Right cardiac atrium (tissue), 5 donors: ENCODE measurements around the gene SSBP2. TPM values are rescaled to one million over a fixed set of nuclear protein-coding genes. Genes with fewer than 3 reads are reported as not detected.

Source experiments
- ATAC-seq, 2 donors: fragments of 200-7000 bp; cut with Tn5 transposase; one replicate each; pipeline versions ENCODE4 v1.8.0 to v1.9.1; 2020; ENCODE audit warnings: moderate library complexity in 2 of 2, mild to moderate bottlenecking in 1 of 2
- DNase-seq, 3 donors: peaks; one replicate each; pipeline ENCODE4 v3.0.0-alpha.2; 2020
- H3K27ac ChIP-seq: one replicate; pipeline ENCODE4 v1.5.1; 2013; ENCODE audit warnings: mild to moderate bottlenecking, low read length, control low read depth, moderate library complexity
- H3K27me3 ChIP-seq: one replicate; pipeline ENCODE4 v1.6.1; 2013; ENCODE audit not compliant: control insufficient read depth, insufficient read depth
- H3K4me1 ChIP-seq: one replicate; pipeline ENCODE4 v1.6.1; 2013; ENCODE audit warnings: low read length; ENCODE audit not compliant: control insufficient read depth, insufficient read depth
- H3K4me3 ChIP-seq: one replicate; pipeline ENCODE4 v1.5.1; 2013; ENCODE audit warnings: low read length, control low read depth
- H3K9me3 ChIP-seq: one replicate; pipeline ENCODE4 v1.6.1; 2013; ENCODE audit warnings: low read length; ENCODE audit not compliant: control insufficient read depth
- WGBS: extraction: QIAGEN DNeasy Blood & Tissue Kit; methylation state at CpG from one replicate; pipeline ENCODE4 v1.1.7; 2013; 5-methylcytosine and 5-hydroxymethylcytosine counted together
- intact Hi-C, 4 donors: fragments of 100-400 bp; cut with DNase I; formaldehyde crosslinking; loops; one replicate each; pipeline versions ENCODE4 v1.11.0 to v1.14.0; 2022 to 2023
- polyA plus RNA-seq: library from polyadenylated mRNA; stranded (reverse); fragments of 200-250 nt; gene quantifications from one replicate; pipeline ENCODE4 v1.2.3, GENCODE V29; 2013
- total RNA-seq, 4 donors: library from RNA; stranded (reverse); fragmentation: NEBNext Ultra II Directional; extraction: Animal tissue kit (Norgen Biotek cat#: 25700); gene quantifications; one replicate each; pipeline ENCODE4 v1.2.1, GENCODE V29; 2021
- donor health status: healthy with polysubstance abuse.
- donor health status: DM: no; HTN: yes; CAD: no.
- donor health status: DM: no; HTN: no; CAD: no.
- donor health status: DM: no; HTN: yes; CAD: no; lungs with severe emphysema.
- donor health status: DM: yes; HTN: yes; CAD: no.

Gene SSBP2
- total and polyA plus RNA-seq, 5 donors, result 31.9 to 57.8 (median 51.5) TPM

GRCh38 chr5:81767938-81768337 lies 17.0 kb upstream of the SSBP2 start:
- intact Hi-C loops, result no loop called here
- DNase-seq, result no peak
- WGBS, result 90% methylated on average over 2 of the region's 2 CpGs
- ATAC-seq, result no peak
- Histone ChIP-seq H3K4me1 (no peaks in the 10 kb centered on the region), H3K9me3 (no peaks in the 10 kb centered on the region), H3K27ac (no peak overlapping the region), H3K27me3 (no peaks in the 10 kb centered on the region), H3K4me3 (no peak overlapping the region)

GRCh38 chr5:81767097-81767496 lies 16.2 kb upstream of the SSBP2 start:
- Histone ChIP-seq H3K4me3 (no peak overlapping the region), H3K4me1 (no peaks in the 10 kb centered on the region), H3K9me3 (no peaks in the 10 kb centered on the region), H3K27ac (no peak overlapping the region), H3K27me3 (no peaks in the 10 kb centered on the region)
- no peak for ATAC-seq
- intact Hi-C loops, result no loop called here
- WGBS, result 82% methylated on average over 8 of the region's 8 CpGs
- no peak for DNase-seq

GRCh38 chr5:81766611-81767010 lies 15.7 kb upstream of the SSBP2 start:
- intact Hi-C loops, result no loop called here
- WGBS, result 83% methylated on average over 7 of the region's 7 CpGs
- H3K4me1 ChIP-seq, result no peaks in the 10 kb centered on the region
- ATAC-seq (no peak), DNase-seq (no peak)
- no peak overlapping the region for H3K4me3 ChIP-seq
- H3K9me3 ChIP-seq, result no peaks in the 10 kb centered on the region
- no peak overlapping the region for H3K27ac ChIP-seq
- no peaks in the 10 kb centered on the region for H3K27me3 ChIP-seq

- no peak overlapping the region for H3K27ac ChIP-seq
- H3K4me1 ChIP-seq, result no peaks in the 10 kb centered on the region
- H3K27me3 ChIP-seq, result no peaks in the 10 kb centered on the region
- H3K4me3 ChIP-seq, result no peak overlapping the region
- WGBS, result 93% methylated on average over 4 of the region's 4 CpGs
- no peak for DNase-seq
- no peaks in the 10 kb centered on the region for H3K9me3 ChIP-seq
- ATAC-seq, result no peak
- intact Hi-C loops, result no loop called here
These were observed 12.5 kb upstream of the SSBP2 start for GRCh38 chr5:81763294-81763928.

GRCh38 chr5:81762853-81763252 lies 12.0 kb upstream of the SSBP2 start:
- Histone ChIP-seq H3K27me3 (no peaks in the 10 kb centered on the region), H3K4me3 (no peak overlapping the region), H3K9me3 (no peaks in the 10 kb centered on the region), H3K4me1 (no peaks in the 10 kb centered on the region), H3K27ac (no peak overlapping the region)
- no peak for ATAC-seq
- no peak for DNase-seq
- intact Hi-C loops, result no loop called here
- 95% methylated on average over 4 of the region's 4 CpGs for WGBS

- Histone ChIP-seq H3K9me3 (no peaks in the 10 kb centered on the region), H3K27ac (no peak overlapping the region), H3K4me3 (no peak overlapping the region), H3K4me1 (no peaks in the 10 kb centered on the region), H3K27me3 (no peaks in the 10 kb centered on the region)
- WGBS, result 91% methylated on average over 3 of the region's 3 CpGs
- intact Hi-C loops, result no loop called here
- DNase-seq (no peak), ATAC-seq (no peak)
These were observed 11.5 kb upstream of the SSBP2 start for GRCh38 chr5:81762401-81762800.

- ATAC-seq, result no peak
These were observed 11.1 kb upstream of the SSBP2 start for GRCh38 chr5:81761970-81762369.

GRCh38 chr5:81761270-81761669 lies 10.4 kb upstream of the SSBP2 start:
- H3K27ac ChIP-seq, result no peak overlapping the region
- WGBS, result 58% methylated on average over 2 of the region's 2 CpGs

More at GRCh38 chr5:81761970-81762369, 11.1 kb upstream of the SSBP2 start:
- H3K27ac ChIP-seq, result no peak overlapping the region
- intact Hi-C loops, result no loop called here
- H3K4me3 ChIP-seq, result no peak overlapping the region
- DNase-seq, result no peak
- no peaks in the 10 kb centered on the region for H3K27me3 ChIP-seq
- WGBS, result 92% methylated on average over 1 of the region's 1 CpG
- no peaks in the 10 kb centered on the region for H3K4me1 ChIP-seq
- H3K9me3 ChIP-seq, result no peaks in the 10 kb centered on the region

GRCh38 chr5:81760521-81760920 lies 9.6 kb upstream of the SSBP2 start:
- intact Hi-C loops, result no loop called here
- Histone ChIP-seq H3K27me3 (no peaks in the 10 kb centered on the region), H3K4me3 (no peak overlapping the region), H3K27ac (no peak overlapping the region), H3K9me3 (no peaks in the 10 kb centered on the region), H3K4me1 (no peaks in the 10 kb centered on the region)
- ATAC-seq (no peak), DNase-seq (no peak)
- WGBS, result 72% methylated on average over 4 of the region's 4 CpGs

More at GRCh38 chr5:81761270-81761669, 10.4 kb upstream of the SSBP2 start:
- Histone ChIP-seq H3K4me3 (no peak overlapping the region), H3K27me3 (no peaks in the 10 kb centered on the region), H3K9me3 (no peaks in the 10 kb centered on the region), H3K4me1 (no peaks in the 10 kb centered on the region)
- DNase-seq (no peak), ATAC-seq (no peak)
- intact Hi-C loops, result no loop called here

GRCh38 chr5:81759632-81760005 lies 8.7 kb upstream of the SSBP2 start:
- Histone ChIP-seq H3K9me3 (no peaks in the 10 kb centered on the region), H3K4me1 (peaks cover 2% of the 10 kb centered on the region), H3K4me3 (no peak overlapping the region), H3K27me3 (no peaks in the 10 kb centered on the region), H3K27ac (no peak overlapping the region)
- intact Hi-C loops, result loop anchor here in 1 of 4 donors (10.0 kb wide), 1 partner anchor 405 kb away; no protein-coding TSS in a partner anchor
- DNase-seq (peak in 1 of 3 donors; percentile 41), ATAC-seq (peak in 1 of 2 donors; percentile 27)
- WGBS, result 45% methylated on average over 6 of the region's 6 CpGs

- intact Hi-C loops, result loop anchor here in 1 of 4 donors (10.0 kb wide), 1 partner anchor 407 kb away; no protein-coding TSS in a partner anchor
- ATAC-seq, result no peak
- H3K9me3 ChIP-seq, result no peaks in the 10 kb centered on the region
- H3K27me3 ChIP-seq, result no peaks in the 10 kb centered on the region
- H3K27ac ChIP-seq, result no peak overlapping the region
- H3K4me1 ChIP-seq, result peaks cover 2% of the 10 kb centered on the region
- whole genome bisulfite sequencing, result 86% methylated on average over 1 of the region's 1 CpG
- no peak overlapping the region for H3K4me3 ChIP-seq
- DNase-seq, result no peak
These were observed 6.5 kb upstream of the SSBP2 start for GRCh38 chr5:81757404-81757803.

- peaks cover 2% of the 10 kb centered on the region for H3K4me1 ChIP-seq
- no peak overlapping the region for H3K27ac ChIP-seq
- DNase-seq (no peak), ATAC-seq (no peak)
- no peaks in the 10 kb centered on the region for H3K27me3 ChIP-seq
- H3K9me3 ChIP-seq, result no peaks in the 10 kb centered on the region
- intact Hi-C loops, result loop anchor here in 1 of 4 donors (10.0 kb wide), 1 partner anchor 409 kb away; no protein-coding TSS in a partner anchor
- no peak overlapping the region for H3K4me3 ChIP-seq
These were observed 5.1 kb upstream of the SSBP2 start for GRCh38 chr5:81756016-81756415.
